ENCODE data around the gene SLC9A6. TPM values are rescaled to one million over a fixed set of nuclear protein-coding genes. Genes with fewer than 3 reads are reported as not detected.

SLC9A6 gene
- total and polyA plus RNA-seq, 2 donors (not counting 3 experiments of a cell fraction or from before 2014, with no cell fraction given) = 8.1 to 15.5 TPM

DNA sequence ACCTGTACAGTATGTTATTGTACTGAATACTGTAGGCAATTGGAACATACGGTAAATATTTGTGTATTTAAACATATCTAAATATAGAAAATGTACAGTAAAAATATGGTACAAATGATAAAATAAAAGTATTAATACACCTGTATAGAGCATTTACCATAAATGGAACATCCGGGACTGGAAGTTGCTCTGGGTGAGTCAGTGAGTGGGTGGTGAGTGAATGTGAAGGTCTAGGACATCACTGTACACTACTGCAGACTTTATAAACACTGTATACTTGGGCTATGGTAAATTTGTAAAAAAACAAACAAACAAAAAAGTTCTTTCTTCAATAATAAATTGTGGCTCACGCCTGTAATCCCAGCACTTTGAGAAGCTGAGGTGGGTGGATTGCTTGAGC is 109.7 kb downstream of the SLC9A6 start:
- no peak for FAIRE-seq
- CTCF ChIA-PET = interaction anchor here (1.8 kb wide), 1 partner anchor 114 kb away, joined by 5 read pairs; no protein-coding TSS in a partner anchor

More for the DNA sequence above, 109.7 kb downstream of the SLC9A6 start:
- TF ChIP-seq FOS (IDR thresholded peaks at IDR 0.05; ENCODE audit: borderline replicate concordance, insufficient read depth, low read length) (no peak), POLR2A (IDR thresholded peaks at IDR 0.05; ENCODE audit: low read depth, low read length) (no peak), POLR2AphosphoS5 (IDR thresholded peaks at IDR 0.05; ENCODE audit: insufficient read depth, low read depth, low read length) (no peak), CTCF (IDR thresholded peaks at IDR 0.05; ENCODE audit: extremely low read depth in 1 of 2, insufficient read depth in 1 of 2, low read depth in 1 of 2, low read length in 2 of 2) (no peak), GATA2 (IDR thresholded peaks at IDR 0.05; ENCODE audit: insufficient read depth, insufficient read length, low read depth, low read length) (no peak), EZH2 (IDR thresholded peaks at IDR 0.05; ENCODE audit: borderline replicate concordance, low read depth, low read length, severe bottlenecking) (no peak), JUN (IDR thresholded peaks at IDR 0.05; ENCODE audit: borderline replicate concordance, insufficient read depth, insufficient read length, low read depth) (no peak), MYC (IDR thresholded peaks at IDR 0.05; ENCODE audit: low read depth, low read length) (no peak)
- TF ChIP-seq, protein P1, sequence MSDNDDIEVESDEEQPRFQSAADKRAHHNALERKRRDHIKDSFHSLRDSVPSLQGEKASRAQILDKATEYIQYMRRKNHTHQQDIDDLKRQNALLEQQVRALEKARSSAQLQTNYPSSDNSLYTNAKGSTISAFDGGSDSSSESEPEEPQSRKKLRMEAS (IDR thresholded peaks at IDR 0.05; ENCODE audit: insufficient read depth, insufficient read length) = no peak
- H3K9ac ChIP-seq (replicated peaks; ENCODE audit: extremely low read depth, insufficient read depth, low read length) = no peak overlapping the region
- no TSS peak for BruUV-seq (replicated peaks)
- no peak for DNase-seq (ENCODE audit: low read depth, low spot score)
- no peaks in the 10 kb centered on the region for H3K79me2 ChIP-seq (ENCODE audit: control insufficient read depth, insufficient read depth, low read length)
- no peak overlapping the region for H3K4me2 ChIP-seq (ENCODE audit: insufficient read depth, low read length)
- H3K9me1 ChIP-seq (replicated peaks; ENCODE audit: control insufficient read depth, extremely low read depth, insufficient read depth, low read length) = no peaks in the 10 kb centered on the region
- dilution Hi-C loops (cut with MboI; ENCODE audit: extremely low pct_ligation_motif_present, low sequenced_read_pairs) (no loop called here), intact Hi-C loops (cut with micrococcal nuclease) (no loop called here)
- H2AFZ ChIP-seq (ENCODE audit: low read depth, low read length) = no peak overlapping the region
- H3K9me3 ChIP-seq (replicated peaks; ENCODE audit: control insufficient read depth, insufficient read depth, low read length) = no peaks in the 10 kb centered on the region
- H3K27me3 ChIP-seq (ENCODE audit: control insufficient read depth in 2 of 2, insufficient read depth in 2 of 2, low read length in 2 of 2) = no peaks in the 10 kb centered on the region
- POLR2A ChIA-PET = no interaction called here
- H3K4me1 ChIP-seq (ENCODE audit: control insufficient read depth, extremely low read depth, insufficient read depth, low read length) = no peaks in the 10 kb centered on the region
- no peaks in the 10 kb centered on the region for H4K20me1 ChIP-seq (replicated peaks; ENCODE audit: control insufficient read depth, extremely low read depth, insufficient read depth, low read length)
- H3K4me3 ChIP-seq (replicated peaks in 1 of 3; ENCODE audit: insufficient read depth in 1 of 3, low read depth in 1 of 3, low read length in 3 of 3) = no peak overlapping the region
- H3K27ac ChIP-seq (ENCODE audit: insufficient read depth, low read depth, low read length) = no peak overlapping the region
- H3K36me3 ChIP-seq (ENCODE audit: control insufficient read depth in 2 of 2, extremely low read depth in 1 of 2, insufficient read depth in 2 of 2, low read length in 2 of 2) = no peaks in the 10 kb centered on the region

Other genes with a start within 250 kb of the SLC9A6 start
- not detected in 2 replicates for gene CT45A3, start 217.2 kb upstream of the SLC9A6 start, total RNA-seq
- not detected in 2 replicates for gene CT45A3, start 217.2 kb upstream of the SLC9A6 start, polyA plus RNA-seq
- gene CT45A5, start 199.9 kb upstream of the SLC9A6 start, total RNA-seq = not detected in 2 replicates
- not detected in 2 replicates for gene CT45A5, start 199.9 kb upstream of the SLC9A6 start, polyA plus RNA-seq
- not detected in 2 replicates for gene CT45A6, start 182.6 kb upstream of the SLC9A6 start, total RNA-seq
- gene CT45A6, start 182.6 kb upstream of the SLC9A6 start, polyA plus RNA-seq = not detected in 2 replicates
- not detected in 2 replicates for gene CT45A2, start 165.4 kb upstream of the SLC9A6 start, total RNA-seq
- not detected in 2 replicates for gene CT45A2, start 165.4 kb upstream of the SLC9A6 start, polyA plus RNA-seq
- gene CT45A7, start 148.2 kb upstream of the SLC9A6 start, total RNA-seq = not detected in 2 replicates
- not detected in 2 replicates for gene CT45A7, start 148.2 kb upstream of the SLC9A6 start, polyA plus RNA-seq
- not detected in 2 replicates for gene CT45A8, start 130.9 kb upstream of the SLC9A6 start, total RNA-seq
- gene CT45A8, start 130.9 kb upstream of the SLC9A6 start, polyA plus RNA-seq = not detected in 2 replicates
- not detected in 2 replicates for gene CT45A9, start 113.6 kb upstream of the SLC9A6 start, total RNA-seq
- gene CT45A9, start 113.6 kb upstream of the SLC9A6 start, polyA plus RNA-seq = not detected in 2 replicates
- gene CT45A10, start 92.0 kb upstream of the SLC9A6 start, total RNA-seq = not detected in 2 replicates
- not detected in 2 replicates for gene CT45A10, start 92.0 kb upstream of the SLC9A6 start, polyA plus RNA-seq
- not detected in 2 replicates for gene SAGE1, start 91.7 kb upstream of the SLC9A6 start, total RNA-seq
- gene SAGE1, start 91.7 kb upstream of the SLC9A6 start, polyA plus RNA-seq = not detected in 2 replicates
- gene MMGT1, start 11.4 kb upstream of the SLC9A6 start, total RNA-seq = 18.8 and 19.9 TPM in 2 replicates
- gene MMGT1, start 11.4 kb upstream of the SLC9A6 start, polyA plus RNA-seq = 9.1 and 10.4 TPM in 2 replicates
- gene FHL1, start 162.1 kb downstream of the SLC9A6 start, total RNA-seq = 59.4 and 73.2 TPM in 2 replicates
- gene FHL1, start 162.1 kb downstream of the SLC9A6 start, polyA plus RNA-seq = 48.1 and 50.6 TPM in 2 replicates

All from endothelial cell of umbilical vein (primary cell).